Measurements from ENCODE around the gene PLAA.

- TF ChIP-seq CTCF (conservative IDR thresholded peaks at IDR 0.05) (no peak), ZFX (IDR thresholded peaks at IDR 0.05) (no peak)
These were observed 6.3 kb downstream of the PLAA start for GRCh38 chr9:26940779-26941178.

All from C4-2B (cell line).